ENCODE data around the gene CNMD. TPM values are rescaled to one million over a fixed set of nuclear protein-coding genes. Genes with fewer than 3 reads are reported as not detected.
"Not testable (repeated sequence)": the region's sequence is repeated elsewhere in the genome, so short reads cannot be mapped to it uniquely, and the experiment has no call there.

The CNMD gene
- total RNA-seq, 8 experiments from 2014 or later, result 0.27 to 1.0 (median 0.38) TPM; not detected in 1

GRCh38 chr13:52738719-52739467 lies 727 bp downstream of the CNMD start:
- Histone ChIP-seq H3K4me1 (replicated peaks in 1 of 2) (peaks cover 11 to 25% of the 10 kb centered on the region in 2 donors), H3K27ac (no peak overlapping the region), H3K4me3 (peak overlapping the region in 1 of 5 donors; percentile 12)
- WGBS, 10 experiments, result 0 to 87% (median 60%) methylated on average over 2 to 10 of the region's 75 CpGs; no CpG with 5 or more reads in 4 of the 10 experiments
- in situ Hi-C loops (cut with MboI; ENCODE audit: low pct_unique_long_range_greater_than_20kb in 2 of 9, low sequenced_read_pairs in 9 of 9, unreplicated experiment in 9 of 9), result no loop called here
- ATAC-seq (replicated peaks in 6 of 8), result peak in 4 of 8 experiments; percentile 42 to 91 (median 64)

- in situ Hi-C loops (cut with MboI; ENCODE audit: low pct_unique_long_range_greater_than_20kb in 2 of 9, low sequenced_read_pairs in 9 of 9, unreplicated experiment in 9 of 9), result no loop called here
- peak overlapping the region in 1 of 2 donors; percentile 15 for H3K27ac ChIP-seq
- 5 to 73% (median 42%) methylated on average over 2 to 4 of the region's 4 CpGs; no CpG with 5 or more reads in 2 of the 10 experiments for WGBS, 10 experiments
- peaks cover 11 to 25% of the 10 kb centered on the region in 2 donors for H3K4me1 ChIP-seq (replicated peaks in 1 of 2)
- no peak overlapping the region for H3K4me3 ChIP-seq
- peak in 5 of 8 experiments; percentile 21 to 80 (median 42) for ATAC-seq (replicated peaks in 6 of 8)
Measured at GRCh38 chr13:52737965-52738364, 1.7 kb downstream of the CNMD start.

- ATAC-seq (replicated peaks in 6 of 8), result peak in 1 of 8 experiments; percentile 4
- no peak overlapping the region for H3K27ac ChIP-seq
- H3K4me1 ChIP-seq (replicated peaks in 1 of 2), result peaks cover 11 to 25% of the 10 kb centered on the region in 2 donors
- in situ Hi-C loops (cut with MboI; ENCODE audit: low pct_unique_long_range_greater_than_20kb in 2 of 9, low sequenced_read_pairs in 9 of 9, unreplicated experiment in 9 of 9), result no loop called here
- H3K4me3 ChIP-seq, result no peak overlapping the region
Measured at GRCh38 chr13:52737451-52737850, 2.2 kb downstream of the CNMD start.

- in situ Hi-C loops (cut with MboI; ENCODE audit: low pct_unique_long_range_greater_than_20kb in 2 of 9, low sequenced_read_pairs in 9 of 9, unreplicated experiment in 9 of 9), result no loop called here
- Histone ChIP-seq H3K4me1 (replicated peaks in 1 of 2) (peaks cover 11 to 21% of the 10 kb centered on the region in 2 donors), H3K27ac (no peak overlapping the region), H3K4me3 (no peak overlapping the region)
- no peak for ATAC-seq (replicated peaks in 6 of 8)
- 0 to 80% (median 57%) methylated on average over 1 to 2 of the region's 2 CpGs; no CpG with 5 or more reads in 3 of the 10 experiments for WGBS, 10 experiments
Measured at GRCh38 chr13:52736891-52737290, 2.7 kb downstream of the CNMD start.

GRCh38 chr13:52734075-52734623 lies 5.5 kb downstream of the CNMD start:
- in situ Hi-C loops (cut with MboI; ENCODE audit: low pct_unique_long_range_greater_than_20kb in 2 of 9, low sequenced_read_pairs in 9 of 9, unreplicated experiment in 9 of 9), result no loop called here
- H3K4me3 ChIP-seq, result no peak overlapping the region
- no peak overlapping the region for H3K27ac ChIP-seq
- ATAC-seq (replicated peaks in 6 of 8), result no peak
- peaks cover 11 to 21% of the 10 kb centered on the region in 2 donors for H3K4me1 ChIP-seq (replicated peaks in 1 of 2)
- 14 to 100% (median 83%) methylated on average over 1 to 3 of the region's 4 CpGs; no CpG with 5 or more reads in 3 of the 10 experiments for WGBS, 10 experiments

- 64 to 100% (median 88%) methylated on average over 1 to 2 of the region's 2 CpGs; no CpG with 5 or more reads in 5 of the 10 experiments for WGBS, 10 experiments
- Histone ChIP-seq H3K4me1 (replicated peaks in 1 of 2) (no peaks in the 10 kb centered on the region), H3K27ac (no peak overlapping the region), H3K4me3 (no peak overlapping the region)
- ATAC-seq (replicated peaks in 6 of 8), result no peak
- in situ Hi-C loops (cut with MboI; ENCODE audit: low pct_unique_long_range_greater_than_20kb in 2 of 9, low sequenced_read_pairs in 9 of 9, unreplicated experiment in 9 of 9), result no loop called here
Measured at GRCh38 chr13:52726258-52726657, 13.4 kb downstream of the CNMD start.

GRCh38 chr13:52725302-52725701 lies 14.3 kb downstream of the CNMD start:
- no peak for ATAC-seq (replicated peaks in 6 of 8)
- Histone ChIP-seq H3K4me1 (replicated peaks in 1 of 2) (no peaks in the 10 kb centered on the region), H3K4me3 (no peak overlapping the region), H3K27ac (no peak overlapping the region)
- in situ Hi-C loops (cut with MboI; ENCODE audit: low pct_unique_long_range_greater_than_20kb in 2 of 9, low sequenced_read_pairs in 9 of 9, unreplicated experiment in 9 of 9), result no loop called here
- WGBS, 10 experiments, result 0 to 100% methylated on average over 1 of the region's 1 CpG; no CpG with 5 or more reads in 8 of the 10 experiments

GRCh38 chr13:52723181-52723580 lies 16.4 kb downstream of the CNMD start:
- in situ Hi-C loops (cut with MboI; ENCODE audit: low pct_unique_long_range_greater_than_20kb in 2 of 9, low sequenced_read_pairs in 9 of 9, unreplicated experiment in 9 of 9), result no loop called here

GRCh38 chr13:52721356-52721755 lies 18.3 kb downstream of the CNMD start:
- H3K27ac ChIP-seq; ATAC-seq (replicated peaks in 6 of 8); in situ Hi-C loops (cut with MboI; ENCODE audit: low pct_unique_long_range_greater_than_20kb in 2 of 9, low sequenced_read_pairs in 9 of 9, unreplicated experiment in 9 of 9); H3K4me3 ChIP-seq; H3K4me1 ChIP-seq (replicated peaks in 1 of 2): not testable (repeated sequence)
- 13 to 100% (median 80%) methylated on average over 1 of the region's 2 CpGs; no CpG with 5 or more reads in 5 of the 10 experiments for WGBS, 10 experiments

More at GRCh38 chr13:52723181-52723580, 16.4 kb downstream of the CNMD start:
- Histone ChIP-seq H3K4me1 (replicated peaks in 1 of 2) (no peaks in the 10 kb centered on the region), H3K4me3 (no peak overlapping the region), H3K27ac (no peak overlapping the region)
- WGBS, 10 experiments, result 38 to 93% (median 78%) methylated on average over 2 to 4 of the region's 4 CpGs; no CpG with 5 or more reads in 3 of the 10 experiments
- ATAC-seq (replicated peaks in 6 of 8), result no peak

GRCh38 chr13:52720904-52721303 lies 18.7 kb downstream of the CNMD start:
- H3K27ac ChIP-seq; in situ Hi-C loops (cut with MboI; ENCODE audit: low pct_unique_long_range_greater_than_20kb in 2 of 9, low sequenced_read_pairs in 9 of 9, unreplicated experiment in 9 of 9); H3K4me1 ChIP-seq (replicated peaks in 1 of 2); H3K4me3 ChIP-seq; ATAC-seq (replicated peaks in 6 of 8): not testable (repeated sequence)
- WGBS, 10 experiments, result 0 to 83% (median 26%) methylated on average over 1 to 3 of the region's 7 CpGs; no CpG with 5 or more reads in 6 of the 10 experiments

GRCh38 chr13:52713894-52714293 lies 25.7 kb downstream of the CNMD start:
- ATAC-seq (replicated peaks in 6 of 8), result no peak
- Histone ChIP-seq H3K27ac (no peak overlapping the region), H3K4me3 (no peak overlapping the region), H3K4me1 (replicated peaks in 1 of 2) (peaks cover 14 to 22% of the 10 kb centered on the region in 2 donors)
- 20 to 100% (median 50%) methylated on average over 1 to 3 of the region's 3 CpGs; no CpG with 5 or more reads in 3 of the 10 experiments for WGBS, 10 experiments
- in situ Hi-C loops (cut with MboI; ENCODE audit: low pct_unique_long_range_greater_than_20kb in 2 of 9, low sequenced_read_pairs in 9 of 9, unreplicated experiment in 9 of 9), result no loop called here

GRCh38 chr13:52712385-52712784 lies 27.2 kb downstream of the CNMD start:
- peaks cover 14 to 22% of the 10 kb centered on the region in 2 donors for H3K4me1 ChIP-seq (replicated peaks in 1 of 2)
- in situ Hi-C loops (cut with MboI; ENCODE audit: low pct_unique_long_range_greater_than_20kb in 2 of 9, low sequenced_read_pairs in 9 of 9, unreplicated experiment in 9 of 9), result no loop called here
- no peak overlapping the region for H3K27ac ChIP-seq
- ATAC-seq (replicated peaks in 6 of 8), result peak in 5 of 8 experiments; percentile 61 to 82 (median 70)
- no peak overlapping the region for H3K4me3 ChIP-seq
- WGBS, 10 experiments, result 34 to 100% (median 53%) methylated on average over 1 to 3 of the region's 3 CpGs; no CpG with 5 or more reads in 2 of the 10 experiments

- peak in 2 of 8 experiments; percentile 38 to 83 for ATAC-seq (replicated peaks in 6 of 8)
- peaks cover 15 to 28% of the 10 kb centered on the region in 2 donors for H3K4me1 ChIP-seq (replicated peaks in 1 of 2)
- WGBS, 10 experiments, result 0 to 90% (median 43%) methylated on average over 1 to 3 of the region's 3 CpGs; no CpG with 5 or more reads in 2 of the 10 experiments
- no peak overlapping the region for H3K4me3 ChIP-seq
- in situ Hi-C loops (cut with MboI; ENCODE audit: low pct_unique_long_range_greater_than_20kb in 2 of 9, low sequenced_read_pairs in 9 of 9, unreplicated experiment in 9 of 9), result no loop called here
- H3K27ac ChIP-seq, result no peak overlapping the region
Measured at GRCh38 chr13:52711286-52711685, 28.3 kb downstream of the CNMD start.
